Measurements from ENCODE around the gene SP9. TPM values are rescaled to one million over a fixed set of nuclear protein-coding genes. Genes with fewer than 3 reads are reported as not detected.

Gene SP9
- polyA plus RNA-seq, 4 donors = not detected

GRCh38 chr2:174336501-174337336 lies 2.0 kb downstream of the SP9 start:
- no peaks in the 10 kb centered on the region for H3K36me3 ChIP-seq (ENCODE audit: control insufficient read depth in 3 of 3, insufficient read depth in 2 of 3, low read depth in 1 of 3, low read length in 3 of 3)
- DNase-seq (peak; percentile 53 to 75), FAIRE-seq (no peak)
- WGBS, 3 donors = 1 to 3% (median 2%) methylated on average over 87 to 102 of the region's 102 CpGs
- no peak overlapping the region for H3K27ac ChIP-seq (ENCODE audit: low read depth in 1 of 3, low read length in 2 of 3)
- peaks cover 4 to 94% (median 64%) of the 10 kb centered on the region in 3 donors for H3K27me3 ChIP-seq (ENCODE audit: control insufficient read depth in 3 of 3, insufficient read depth in 3 of 3, low read length in 3 of 3)
- H3K4me3 ChIP-seq (ENCODE audit: low read depth in 1 of 3, low read length in 3 of 3) = peak overlapping the region in 1 of 3 donors; percentile 33
- H3K4me1 ChIP-seq (ENCODE audit: control insufficient read depth in 3 of 3, insufficient read depth in 2 of 3, low read depth in 1 of 3, low read length in 2 of 3) = peaks cover 3 to 34% (median 5%) of the 10 kb centered on the region in 3 donors
- no peaks in the 10 kb centered on the region for H3K9me3 ChIP-seq (ENCODE audit: control insufficient read depth in 2 of 2, insufficient read depth in 1 of 2, low read depth in 1 of 2, low read length in 1 of 2)

GRCh38 chr2:174337337-174338146 lies 2.8 kb downstream of the SP9 start:
- H3K4me1 ChIP-seq (ENCODE audit: control insufficient read depth in 3 of 3, insufficient read depth in 2 of 3, low read depth in 1 of 3, low read length in 2 of 3) = peaks cover 3 to 42% (median 5%) of the 10 kb centered on the region in 3 donors
- peak overlapping the region in 1 of 3 donors; percentile 33 for H3K4me3 ChIP-seq (ENCODE audit: low read depth in 1 of 3, low read length in 3 of 3)
- WGBS, 3 donors = 2 to 4% (median 3%) methylated on average over 47 to 74 of the region's 74 CpGs
- H3K27ac ChIP-seq (ENCODE audit: low read depth in 1 of 3, low read length in 2 of 3) = no peak overlapping the region
- peak in 1 of 2 donors; percentile 76 for DNase-seq
- H3K27me3 ChIP-seq (ENCODE audit: control insufficient read depth in 3 of 3, insufficient read depth in 3 of 3, low read length in 3 of 3) = peaks cover 9 to 94% (median 66%) of the 10 kb centered on the region in 3 donors
- no peaks in the 10 kb centered on the region for H3K36me3 ChIP-seq (ENCODE audit: control insufficient read depth in 3 of 3, insufficient read depth in 2 of 3, low read depth in 1 of 3, low read length in 3 of 3)
- no peaks in the 10 kb centered on the region for H3K9me3 ChIP-seq (ENCODE audit: control insufficient read depth in 2 of 2, insufficient read depth in 1 of 2, low read depth in 1 of 2, low read length in 1 of 2)
- FAIRE-seq = no peak

DNA sequence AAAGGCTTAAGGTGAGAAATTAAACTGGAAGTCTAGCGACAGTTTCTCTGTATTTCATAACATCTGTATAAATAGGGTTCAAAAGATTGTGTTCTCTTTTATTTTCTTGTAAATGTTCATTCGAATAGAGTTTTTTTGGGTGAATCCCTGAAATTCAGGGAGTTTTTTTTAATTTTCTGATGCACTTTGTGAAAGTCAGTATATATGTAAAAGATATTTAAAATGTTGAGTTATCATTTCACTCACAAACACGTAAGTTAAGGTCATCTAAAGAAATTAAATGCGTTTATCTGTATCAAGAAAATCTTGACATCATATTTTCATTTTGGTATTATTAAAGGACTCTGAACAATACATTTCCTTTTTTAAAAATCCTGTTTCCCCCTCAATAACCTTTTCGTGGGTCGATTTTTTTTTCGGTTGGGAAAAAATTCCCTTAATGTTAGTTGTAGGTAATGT lies 3.4 kb downstream of the SP9 start:
- H3K27ac ChIP-seq (ENCODE audit: low read depth in 1 of 3, low read length in 2 of 3) = no peak overlapping the region
- no peaks in the 10 kb centered on the region for H3K36me3 ChIP-seq (ENCODE audit: control insufficient read depth in 3 of 3, insufficient read depth in 2 of 3, low read depth in 1 of 3, low read length in 3 of 3)
- DNase-seq = peak in 1 of 2 donors; percentile 13
- no peak for FAIRE-seq
- H3K4me1 ChIP-seq (ENCODE audit: control insufficient read depth in 3 of 3, insufficient read depth in 2 of 3, low read depth in 1 of 3, low read length in 2 of 3) = peaks cover 3 to 43% (median 5%) of the 10 kb centered on the region in 3 donors
- no peaks in the 10 kb centered on the region for H3K9me3 ChIP-seq (ENCODE audit: control insufficient read depth in 2 of 2, insufficient read depth in 1 of 2, low read depth in 1 of 2, low read length in 1 of 2)
- no peak overlapping the region for H3K4me3 ChIP-seq (ENCODE audit: low read depth in 1 of 3, low read length in 3 of 3)
- H3K27me3 ChIP-seq (ENCODE audit: control insufficient read depth in 3 of 3, insufficient read depth in 3 of 3, low read length in 3 of 3) = peaks cover 9 to 93% (median 62%) of the 10 kb centered on the region in 3 donors
- 13 to 16% (median 16%) methylated on average over 7 of the region's 7 CpGs for whole genome bisulfite sequencing, 3 donors

- Histone ChIP-seq H3K9me3 (ENCODE audit: control insufficient read depth in 2 of 2, insufficient read depth in 1 of 2, low read depth in 1 of 2, low read length in 1 of 2) (no peaks in the 10 kb centered on the region), H3K36me3 (ENCODE audit: control insufficient read depth in 3 of 3, insufficient read depth in 2 of 3, low read depth in 1 of 3, low read length in 3 of 3) (no peaks in the 10 kb centered on the region), H3K27ac (ENCODE audit: low read depth in 1 of 3, low read length in 2 of 3) (no peak overlapping the region), H3K4me3 (ENCODE audit: low read depth in 1 of 3, low read length in 3 of 3) (no peak overlapping the region), H3K4me1 (ENCODE audit: control insufficient read depth in 3 of 3, insufficient read depth in 2 of 3, low read depth in 1 of 3, low read length in 2 of 3) (peaks cover 3 to 42% (median 9%) of the 10 kb centered on the region in 3 donors), H3K27me3 (ENCODE audit: control insufficient read depth in 3 of 3, insufficient read depth in 3 of 3, low read length in 3 of 3) (peaks cover 9 to 93% (median 62%) of the 10 kb centered on the region in 3 donors)
- DNase-seq (peak in 1 of 2 donors; percentile 33), FAIRE-seq (no peak)
- 7 to 9% (median 9%) methylated on average over 17 of the region's 17 CpGs for WGBS, 3 donors
Measured at GRCh38 chr2:174338671-174339560, 4.2 kb downstream of the SP9 start.

DNA sequence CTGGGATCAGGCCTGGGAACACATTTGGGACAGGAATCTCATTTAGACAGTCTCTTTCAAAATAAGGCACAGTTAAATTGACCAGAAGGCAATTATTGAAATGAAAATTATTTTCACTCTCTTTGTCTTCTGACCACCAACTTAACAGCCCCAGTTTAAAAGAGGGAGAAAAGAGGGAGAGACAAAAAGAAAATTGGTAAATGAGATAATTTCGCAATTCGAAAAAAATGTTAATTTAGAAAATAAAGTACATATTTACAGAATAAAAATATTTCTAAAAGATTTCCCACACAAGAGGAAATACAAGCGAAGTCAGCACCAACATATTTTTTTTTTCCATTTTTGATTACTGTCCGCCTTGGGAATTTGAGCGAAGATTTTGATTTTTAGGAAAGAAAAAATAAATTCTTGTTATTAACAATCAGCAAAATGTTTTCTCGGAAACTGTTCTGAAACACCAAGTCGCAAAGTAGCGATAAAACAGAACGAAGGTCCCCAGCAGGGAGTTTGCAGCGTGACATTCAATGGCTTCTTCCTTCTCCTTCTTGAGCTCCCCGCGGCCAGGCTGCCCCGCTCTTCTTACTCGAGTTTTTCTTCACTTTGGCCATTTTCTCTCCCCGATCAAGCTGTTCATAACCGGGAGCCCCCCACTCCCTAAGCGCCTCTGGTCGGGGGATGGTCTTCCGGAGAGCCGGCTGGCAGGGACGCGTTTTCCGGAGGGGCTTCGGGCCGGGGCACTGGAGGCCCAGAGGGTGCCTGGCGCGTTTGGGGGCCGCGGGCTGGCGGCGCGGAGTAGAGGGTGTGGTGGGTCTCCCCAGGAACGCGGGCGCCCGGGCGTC lies 5.0 kb downstream of the SP9 start:
- no peak overlapping the region for H3K27ac ChIP-seq (ENCODE audit: low read depth in 1 of 3, low read length in 2 of 3)
- peak in 1 of 2 donors; percentile 40 for DNase-seq
- no peak overlapping the region for H3K4me3 ChIP-seq (ENCODE audit: low read depth in 1 of 3, low read length in 3 of 3)
- WGBS, 3 donors = 4 to 6% (median 6%) methylated on average over 37 of the region's 37 CpGs
- H3K9me3 ChIP-seq (ENCODE audit: control insufficient read depth in 2 of 2, insufficient read depth in 1 of 2, low read depth in 1 of 2, low read length in 1 of 2) = no peaks in the 10 kb centered on the region
- H3K4me1 ChIP-seq (ENCODE audit: control insufficient read depth in 3 of 3, insufficient read depth in 2 of 3, low read depth in 1 of 3, low read length in 2 of 3) = peaks cover 3 to 42% (median 9%) of the 10 kb centered on the region in 3 donors
- no peaks in the 10 kb centered on the region for H3K36me3 ChIP-seq (ENCODE audit: control insufficient read depth in 3 of 3, insufficient read depth in 2 of 3, low read depth in 1 of 3, low read length in 3 of 3)
- FAIRE-seq = no peak
- H3K27me3 ChIP-seq (ENCODE audit: control insufficient read depth in 3 of 3, insufficient read depth in 3 of 3, low read length in 3 of 3) = peaks cover 9 to 93% (median 59%) of the 10 kb centered on the region in 3 donors

DNA sequence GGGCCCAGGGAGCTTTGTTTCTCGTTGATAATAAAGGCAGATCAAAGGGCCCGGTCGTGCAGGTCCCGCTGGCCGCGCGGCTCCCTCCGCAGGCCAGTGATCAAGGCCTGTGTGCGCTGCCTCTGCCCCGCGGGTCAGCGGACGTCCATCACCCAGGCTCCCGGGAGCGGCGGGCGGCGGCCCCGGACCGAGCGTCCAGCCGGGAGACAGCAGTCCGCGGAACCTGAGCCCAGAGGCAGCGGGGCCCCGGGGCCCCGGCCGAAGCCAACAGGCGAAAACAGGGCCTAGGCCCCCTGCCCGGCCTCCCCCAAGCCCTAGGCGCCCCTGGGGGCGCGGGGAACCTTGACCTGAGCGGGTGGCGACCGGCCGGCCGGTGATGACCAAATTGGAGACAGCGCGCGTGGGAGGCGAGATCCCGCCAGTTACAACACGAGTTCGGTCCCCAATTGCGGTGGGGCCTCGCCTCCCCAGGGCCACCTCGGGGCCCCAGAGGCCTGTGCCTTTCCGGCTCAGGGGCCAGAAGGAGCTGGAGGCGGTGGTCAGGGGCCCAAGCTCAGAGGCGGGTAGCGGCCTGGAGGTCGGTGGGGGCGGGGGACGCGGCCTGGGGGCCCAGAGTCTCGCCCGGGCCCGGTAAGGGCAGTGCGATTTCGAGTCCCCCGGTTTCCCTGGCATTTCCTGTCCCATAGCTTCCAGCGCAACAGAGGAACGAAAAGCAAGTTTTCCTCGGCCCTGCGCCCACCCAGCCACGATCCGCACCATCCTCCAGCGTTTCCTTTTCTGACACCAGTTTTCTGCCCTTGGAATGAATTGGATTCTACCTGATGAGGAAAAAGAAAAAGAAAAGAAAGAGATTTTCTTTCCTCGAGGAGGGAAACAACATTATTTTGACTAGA lies 5.9 kb downstream of the SP9 start:
- peaks cover 3 to 35% (median 9%) of the 10 kb centered on the region in 3 donors for H3K4me1 ChIP-seq (ENCODE audit: control insufficient read depth in 3 of 3, insufficient read depth in 2 of 3, low read depth in 1 of 3, low read length in 2 of 3)
- peaks cover 9 to 90% (median 50%) of the 10 kb centered on the region in 3 donors for H3K27me3 ChIP-seq (ENCODE audit: control insufficient read depth in 3 of 3, insufficient read depth in 3 of 3, low read length in 3 of 3)
- no peaks in the 10 kb centered on the region for H3K36me3 ChIP-seq (ENCODE audit: control insufficient read depth in 3 of 3, insufficient read depth in 2 of 3, low read depth in 1 of 3, low read length in 3 of 3)
- peak overlapping the region in 1 of 3 donors; percentile 10 for H3K4me3 ChIP-seq (ENCODE audit: low read depth in 1 of 3, low read length in 3 of 3)
- DNase-seq (peak in 1 of 2 donors; percentile 37), FAIRE-seq (no peak)
- H3K27ac ChIP-seq (ENCODE audit: low read depth in 1 of 3, low read length in 2 of 3) = no peak overlapping the region
- WGBS, 3 donors = 4 to 7% (median 5%) methylated on average over 59 to 70 of the region's 70 CpGs
- H3K9me3 ChIP-seq (ENCODE audit: control insufficient read depth in 2 of 2, insufficient read depth in 1 of 2, low read depth in 1 of 2, low read length in 1 of 2) = no peaks in the 10 kb centered on the region

Data from small intestine (tissue), 7 donors.